Activated CD4-positive, alpha-beta T cell treated with anti-CD3 and anti-CD28 coated beads, Interleukin-2, Interleukin-6, amounts not matched to agents 100 ng/mL and 50 ng/mL, durations not matched to agents 16 hours and 8 hours (primary cell): ENCODE measurements around the gene SRP14.
"Not testable (repeated sequence)": the region's sequence is repeated elsewhere in the genome, so short reads cannot be mapped to it uniquely, and the experiment has no call there.

Experiments used
- DNase-seq: peaks from one replicate; pipeline ENCODE4 v3.0.0-alpha.2; 2020

Gene SRP14

GRCh38 chr15:40016224-40016865 lies 22.6 kb downstream of the SRP14 start:
- DNase-seq: no peak

DNA sequence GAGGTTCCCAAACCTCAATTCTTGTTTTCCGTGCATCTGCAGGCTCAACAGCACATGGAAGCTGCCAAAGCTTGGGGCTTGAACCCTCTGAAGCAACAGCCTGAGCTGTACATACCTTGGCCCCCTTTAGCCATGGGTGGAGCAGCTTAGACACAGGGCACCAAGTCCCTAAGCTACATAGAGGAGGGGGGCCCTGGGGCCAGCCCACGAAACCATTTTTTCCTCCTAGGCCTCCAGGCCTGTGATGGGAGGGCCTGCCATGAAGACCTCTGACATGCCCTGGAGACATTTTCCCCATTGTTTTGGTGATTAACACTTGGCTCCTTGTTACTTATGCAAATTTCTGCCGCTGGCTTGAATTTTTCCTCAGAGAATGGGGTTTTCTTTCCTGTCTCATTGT lies 24.6 kb downstream of the SRP14 start:
- no peak for DNase-seq

DNA sequence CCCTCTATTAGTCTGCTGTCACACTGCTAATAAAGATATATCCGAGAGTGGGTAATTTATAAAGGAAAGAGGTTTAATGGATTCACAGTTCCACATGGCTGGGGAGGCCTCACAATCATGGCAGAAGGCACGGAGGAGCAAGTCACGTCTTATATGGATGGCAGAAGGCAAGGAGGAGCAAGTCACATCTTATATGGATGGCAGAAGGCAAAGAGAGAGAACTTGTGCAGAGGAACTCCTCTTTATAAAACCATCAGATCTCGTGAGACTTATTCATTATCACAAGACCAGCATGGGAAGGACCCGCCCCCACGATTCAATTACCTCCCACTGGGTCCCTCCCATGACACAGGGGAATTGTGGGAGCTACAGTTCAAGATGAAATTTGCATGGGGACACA lies 25.6 kb downstream of the SRP14 start:
- DNase-seq: not testable (repeated sequence)

GRCh38 chr15:40011303-40011702 lies 27.7 kb downstream of the SRP14 start:
- DNase-seq: no peak

DNA sequence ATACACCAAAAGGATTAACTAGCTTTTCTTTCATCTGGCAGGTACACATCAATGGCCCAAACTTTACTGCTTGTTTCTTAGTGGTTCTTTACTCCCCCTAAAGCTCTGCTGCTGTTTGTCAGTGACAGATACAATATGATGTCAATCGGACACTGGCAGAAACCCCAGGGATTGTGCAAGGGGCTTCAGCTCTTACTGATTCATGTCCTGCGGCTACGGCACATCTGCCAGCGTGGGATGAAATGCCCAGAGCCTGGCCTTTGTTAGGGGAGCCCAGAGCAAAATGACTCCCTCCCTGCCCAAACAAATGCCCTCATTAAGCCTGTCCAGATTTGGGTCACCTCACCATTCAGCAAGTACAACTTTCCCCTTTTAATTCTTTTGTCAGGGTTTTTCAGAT lies 28.3 kb downstream of the SRP14 start:
- DNase-seq: no peak

GRCh38 chr15:40008061-40008765 lies 30.8 kb downstream of the SRP14 start:
- DNase-seq: no peak

GRCh38 chr15:40006646-40007045 lies 32.3 kb downstream of the SRP14 start:
- DNase-seq: no peak

DNA sequence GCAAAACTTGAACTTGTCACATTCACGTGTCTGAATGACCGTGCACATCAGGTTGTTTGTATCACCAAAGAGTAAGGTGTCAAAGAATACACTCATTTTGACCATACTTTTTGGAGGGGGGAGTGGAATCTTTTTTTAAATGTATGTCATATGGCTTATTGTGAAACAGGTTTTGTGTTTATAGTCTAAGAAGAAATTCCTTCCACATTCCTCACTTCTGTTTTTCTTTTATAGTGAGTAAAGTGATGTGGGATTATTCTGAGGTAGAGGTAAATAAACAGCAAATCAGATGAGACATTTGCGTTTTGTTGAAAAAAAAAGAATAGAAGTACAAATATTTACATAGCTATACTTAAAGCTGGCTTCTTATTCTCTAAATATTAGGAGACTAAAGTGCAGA lies 33.0 kb downstream of the SRP14 start:
- DNase-seq: no peak

GRCh38 chr15:40003116-40003916 lies 35.7 kb downstream of the SRP14 start:
- no peak for DNase-seq

DNA sequence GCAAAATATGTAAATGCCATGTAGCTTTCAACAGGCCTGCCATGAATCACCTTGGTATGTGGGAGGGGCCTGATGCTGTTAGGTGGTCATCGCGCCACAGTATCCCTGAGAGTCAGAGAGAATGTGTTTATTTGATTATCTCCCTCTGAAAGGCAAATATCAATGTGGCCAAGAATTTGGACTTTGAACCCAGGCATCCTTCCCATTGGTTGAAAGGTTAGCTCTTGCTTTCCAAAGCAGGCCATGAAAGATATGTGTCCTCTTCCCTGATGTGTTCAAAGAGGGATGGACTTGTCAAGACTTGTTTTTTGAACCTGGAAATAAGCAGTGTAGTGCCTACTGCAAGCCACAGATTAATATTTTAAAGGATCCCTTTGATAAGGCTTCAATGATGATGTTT lies 36.7 kb downstream of the SRP14 start:
- DNase-seq: no peak

- no peak for DNase-seq
Measured at GRCh38 chr15:39999538-40000200, 39.3 kb downstream of the SRP14 start.

DNA sequence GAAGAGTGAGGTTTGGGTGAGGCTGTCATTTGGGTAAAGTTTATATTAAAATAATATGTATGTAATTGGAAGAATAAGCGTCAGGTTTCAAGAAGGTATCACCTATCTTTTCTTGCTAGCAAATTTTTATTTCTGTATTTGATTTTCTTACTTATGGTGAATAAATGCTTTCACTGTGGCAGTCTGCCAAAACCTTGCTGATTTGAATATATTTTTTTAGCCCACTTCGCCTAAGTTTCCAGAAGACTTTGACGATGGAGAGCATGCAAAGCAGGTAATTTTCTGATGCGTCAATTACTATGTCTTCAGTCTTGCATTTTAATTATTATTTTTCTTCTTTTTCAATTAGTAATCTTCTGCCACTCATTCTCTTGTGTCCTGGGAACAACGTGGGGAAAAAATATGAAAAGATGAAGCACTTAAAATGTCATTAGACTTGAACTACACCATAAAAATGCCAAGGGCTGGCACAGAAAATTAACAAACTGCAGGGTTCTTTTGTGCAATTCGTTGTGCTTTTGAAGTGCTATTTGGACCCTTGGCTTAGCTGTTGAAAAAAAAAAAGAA lies 40.4 kb downstream of the SRP14 start:
- no peak for DNase-seq

DNA sequence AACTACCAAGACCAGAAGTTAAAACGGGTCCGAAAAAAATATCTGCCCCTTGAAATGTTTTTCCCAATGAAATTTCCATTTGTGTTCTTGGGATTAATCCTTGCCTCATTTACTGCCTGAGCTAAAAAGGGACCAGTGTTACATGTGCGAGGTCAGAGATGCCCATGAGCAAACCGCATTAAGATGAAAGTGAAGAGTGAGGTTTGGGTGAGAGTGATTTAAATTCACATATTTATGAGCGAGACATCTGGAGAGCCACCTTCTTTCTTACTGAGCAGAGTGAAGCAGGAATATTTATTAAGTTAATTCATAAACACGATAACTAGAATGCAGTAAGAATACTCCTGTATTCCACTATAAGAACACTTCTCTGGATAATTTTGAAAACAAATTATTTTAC lies 41.3 kb downstream of the SRP14 start:
- no peak for DNase-seq

DNA sequence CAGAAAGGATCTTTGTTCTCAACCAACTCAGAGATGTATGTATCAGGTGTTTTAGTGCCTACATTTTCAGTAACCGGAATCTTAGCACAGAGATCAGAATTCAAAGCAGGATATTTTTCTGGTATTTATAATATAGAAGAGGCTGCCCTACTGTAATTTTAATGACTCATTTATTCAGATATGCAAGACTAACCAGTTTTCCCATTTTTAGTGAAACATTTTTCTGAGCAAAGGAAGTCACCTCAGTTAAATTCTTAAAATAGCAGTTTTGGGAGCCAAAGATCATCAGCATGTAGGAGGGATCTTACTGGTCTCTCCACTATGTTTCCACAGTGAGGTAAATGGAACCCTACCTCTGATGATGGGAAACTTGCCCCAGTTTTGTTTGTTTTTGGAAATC lies 42.0 kb downstream of the SRP14 start:
- no peak for DNase-seq

DNA sequence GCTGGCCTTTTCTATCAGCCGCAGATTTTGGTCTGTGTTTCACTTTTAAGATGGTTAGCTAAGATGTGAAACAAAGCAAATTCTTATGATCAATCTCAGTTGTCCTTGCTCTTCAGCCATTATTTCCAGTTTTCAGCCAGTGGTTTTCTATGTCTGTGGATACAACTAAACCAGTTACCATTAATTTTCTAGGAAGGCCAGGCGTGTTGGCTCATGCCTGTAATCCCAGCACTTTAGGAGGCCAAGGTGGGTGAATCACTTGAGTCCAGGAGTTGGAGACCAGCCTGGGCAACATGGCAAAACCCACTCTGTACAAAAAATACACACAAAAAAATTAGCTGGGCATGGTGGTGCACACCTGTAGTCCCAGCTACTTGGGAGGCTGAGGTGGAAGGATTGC lies 42.8 kb downstream of the SRP14 start:
- not testable (repeated sequence) for DNase-seq

GRCh38 chr15:39992953-39993352 lies 46.0 kb downstream of the SRP14 start:
- DNase-seq: not testable (repeated sequence)

- no peak for DNase-seq
Measured at GRCh38 chr15:39990706-39991105, 48.3 kb downstream of the SRP14 start.

- no peak for DNase-seq
Measured at GRCh38 chr15:39987821-39988220, 51.2 kb downstream of the SRP14 start.
